Measurements from ENCODE around the gene CDC42EP4.

Gene CDC42EP4

GRCh38 chr17:73311781-73312641, at the start of gene CDC42EP4:
Gene CDC42EP4 (minus strand): TSS chr17:73312001. CDS start chr17:73286500, 25,501 bp downstream.
- DNase-seq (ENCODE audit: low spot score): peak; percentile 98
- H3K4me3 ChIP-seq: peak within 1 kb of the TSS; percentile 100
- H3K27ac ChIP-seq: peak within 1 kb of the TSS; percentile 98 to 100
- TF ChIP-seq CTCF (IDR thresholded peaks at IDR 0.05): no peak

- TF ChIP-seq CTCF (IDR thresholded peaks at IDR 0.05): no peak
- Histone ChIP-seq H3K27ac (no peak overlapping the region), H3K4me3 (no peak overlapping the region)
- DNase-seq (ENCODE audit: low spot score): no peak
These were observed 49.4 kb upstream of the CDC42EP4 start for GRCh38 chr17:73360961-73361761.

- H3K4me3 ChIP-seq: no peak overlapping the region
- no peak for TF ChIP-seq CTCF (IDR thresholded peaks at IDR 0.05)
- H3K27ac ChIP-seq: no peak overlapping the region
- DNase-seq (ENCODE audit: low spot score): no peak
These were observed 48.2 kb upstream of the CDC42EP4 start for GRCh38 chr17:73359987-73360410.

- TF ChIP-seq CTCF (IDR thresholded peaks at IDR 0.05): no peak
- Histone ChIP-seq H3K27ac (no peak overlapping the region), H3K4me3 (no peak overlapping the region)
- DNase-seq (ENCODE audit: low spot score): no peak
These were observed 47.6 kb upstream of the CDC42EP4 start for GRCh38 chr17:73359352-73359751.

GRCh38 chr17:73358668-73359067, 46.9 kb upstream of the CDC42EP4 start:
- no peak for TF ChIP-seq CTCF (IDR thresholded peaks at IDR 0.05)
- no peak for DNase-seq (ENCODE audit: low spot score)
- no peak overlapping the region for H3K27ac ChIP-seq
- no peak overlapping the region for H3K4me3 ChIP-seq

- no peak overlapping the region for H3K4me3 ChIP-seq
- no peak overlapping the region for H3K27ac ChIP-seq
- DNase-seq (ENCODE audit: low spot score): no peak
- no peak for TF ChIP-seq CTCF (IDR thresholded peaks at IDR 0.05)
These were observed 46.2 kb upstream of the CDC42EP4 start for GRCh38 chr17:73357981-73358380.
